ENCODE measurements around the gene EBLN2.

Gene EBLN2

DNA sequence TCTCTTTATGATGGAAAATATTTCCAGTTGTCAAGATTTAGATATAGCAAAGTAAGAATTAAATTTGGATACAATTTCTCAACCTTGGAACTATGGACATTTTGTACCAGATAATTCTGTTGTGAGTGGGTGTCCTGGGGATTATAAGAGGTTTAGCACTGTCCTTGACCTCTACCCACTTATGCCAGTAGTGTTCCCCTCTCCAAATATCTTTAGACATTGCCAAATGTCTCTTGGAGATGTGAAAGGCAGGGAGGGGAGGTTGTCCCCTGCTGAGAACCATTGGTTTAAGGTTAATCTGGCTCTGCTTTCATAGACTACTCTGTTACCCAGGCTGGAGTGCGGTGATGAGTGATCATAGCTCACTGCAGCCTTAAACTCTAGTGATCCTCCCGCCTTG is at the start of gene EBLN2:
TSS of gene EBLN2 (plus strand) at position 244 of the 400 bp plus-strand sequence. CDS start 423 bp downstream, outside the sequence.
- no peak for DNase-seq (ENCODE audit: low spot score)
- TF ChIP-seq, protein P1, sequence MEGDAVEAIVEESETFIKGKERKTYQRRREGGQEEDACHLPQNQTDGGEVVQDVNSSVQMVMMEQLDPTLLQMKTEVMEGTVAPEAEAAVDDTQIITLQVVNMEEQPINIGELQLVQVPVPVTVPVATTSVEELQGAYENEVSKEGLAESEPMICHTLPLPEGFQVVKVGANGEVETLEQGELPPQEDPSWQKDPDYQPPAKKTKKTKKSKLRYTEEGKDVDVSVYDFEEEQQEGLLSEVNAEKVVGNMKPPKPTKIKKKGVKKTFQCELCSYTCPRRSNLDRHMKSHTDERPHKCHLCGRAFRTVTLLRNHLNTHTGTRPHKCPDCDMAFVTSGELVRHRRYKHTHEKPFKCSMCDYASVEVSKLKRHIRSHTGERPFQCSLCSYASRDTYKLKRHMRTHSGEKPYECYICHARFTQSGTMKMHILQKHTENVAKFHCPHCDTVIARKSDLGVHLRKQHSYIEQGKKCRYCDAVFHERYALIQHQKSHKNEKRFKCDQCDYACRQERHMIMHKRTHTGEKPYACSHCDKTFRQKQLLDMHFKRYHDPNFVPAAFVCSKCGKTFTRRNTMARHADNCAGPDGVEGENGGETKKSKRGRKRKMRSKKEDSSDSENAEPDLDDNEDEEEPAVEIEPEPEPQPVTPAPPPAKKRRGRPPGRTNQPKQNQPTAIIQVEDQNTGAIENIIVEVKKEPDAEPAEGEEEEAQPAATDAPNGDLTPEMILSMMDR (IDR thresholded peaks at IDR 0.05; ENCODE audit: extremely low read depth, insufficient read depth, missing control alignments), result no peak
- in situ Hi-C loops (cut with MboI; ENCODE audit: low pct_unique_long_range_greater_than_20kb, low sequenced_read_pairs, unreplicated experiment), result loop anchor here (10.0 kb wide), 1 partner anchor 127 kb away; no protein-coding TSS in a partner anchor

GRCh38 chr3:73018298-73018697 is 43.2 kb upstream of the EBLN2 start:
- in situ Hi-C loops (cut with MboI; ENCODE audit: low pct_unique_long_range_greater_than_20kb, low sequenced_read_pairs, unreplicated experiment), result no loop called here
- DNase-seq (ENCODE audit: low spot score), result no peak
- TF ChIP-seq, protein P1 (IDR thresholded peaks at IDR 0.05; ENCODE audit: extremely low read depth, insufficient read depth, missing control alignments), result no peak

- no peak for DNase-seq (ENCODE audit: low spot score)
- in situ Hi-C loops (cut with MboI; ENCODE audit: low pct_unique_long_range_greater_than_20kb, low sequenced_read_pairs, unreplicated experiment), result no loop called here
- TF ChIP-seq, protein P1 (IDR thresholded peaks at IDR 0.05; ENCODE audit: extremely low read depth, insufficient read depth, missing control alignments), result no peak
Measured at GRCh38 chr3:73018790-73019441, 42.5 kb upstream of the EBLN2 start.

GRCh38 chr3:73021301-73021835 is 40.1 kb upstream of the EBLN2 start:
- TF ChIP-seq, protein P1 (IDR thresholded peaks at IDR 0.05; ENCODE audit: extremely low read depth, insufficient read depth, missing control alignments), result no peak
- in situ Hi-C loops (cut with MboI; ENCODE audit: low pct_unique_long_range_greater_than_20kb, low sequenced_read_pairs, unreplicated experiment), result no loop called here
- no peak for DNase-seq (ENCODE audit: low spot score)

GRCh38 chr3:73024836-73025235 is 36.6 kb upstream of the EBLN2 start:
- TF ChIP-seq, protein P1 (IDR thresholded peaks at IDR 0.05; ENCODE audit: extremely low read depth, insufficient read depth, missing control alignments), result no peak
- DNase-seq (ENCODE audit: low spot score), result no peak
- in situ Hi-C loops (cut with MboI; ENCODE audit: low pct_unique_long_range_greater_than_20kb, low sequenced_read_pairs, unreplicated experiment), result no loop called here

DNA sequence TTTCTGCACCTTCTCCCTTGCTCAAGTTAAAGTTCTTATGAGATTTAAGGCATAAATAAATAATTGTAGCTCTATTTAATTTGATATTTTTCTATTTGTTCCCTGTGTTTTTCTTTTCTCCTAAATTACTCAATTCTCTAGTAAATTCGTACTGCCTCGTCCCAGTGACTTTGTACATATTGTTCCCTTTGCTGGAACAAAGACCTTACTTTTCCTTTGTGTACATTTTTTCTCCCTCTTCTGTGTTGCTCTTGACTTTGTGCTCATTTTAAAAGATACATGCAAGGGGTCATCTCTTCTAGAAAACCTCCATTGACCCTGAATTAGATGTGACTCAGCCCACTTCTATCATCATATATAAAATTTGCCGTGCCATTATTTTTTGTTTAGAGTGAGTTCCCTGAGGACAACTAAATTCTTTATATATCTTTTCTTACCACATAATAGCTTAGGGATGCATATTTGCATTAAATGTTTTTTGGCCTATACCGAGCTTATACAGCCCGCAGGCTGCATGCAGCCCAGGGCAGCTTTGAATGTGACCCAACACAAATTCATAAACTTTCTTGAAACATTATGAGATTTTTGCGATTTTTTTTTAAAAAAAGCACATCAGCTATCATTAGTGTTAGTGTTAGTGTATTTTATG is 35.2 kb upstream of the EBLN2 start:
- TF ChIP-seq, protein P1 (IDR thresholded peaks at IDR 0.05; ENCODE audit: extremely low read depth, insufficient read depth, missing control alignments), result no peak
- DNase-seq (ENCODE audit: low spot score), result no peak
- in situ Hi-C loops (cut with MboI; ENCODE audit: low pct_unique_long_range_greater_than_20kb, low sequenced_read_pairs, unreplicated experiment), result no loop called here
